GM12891 (cell line): ENCODE results near the gene CD2.

Source experiments
- PAX5 ChIP-seq: IDR thresholded peaks from 2 replicates; pipeline ENCODE4 v1.6.1; 2011; ENCODE audit warnings: low read length, moderate library complexity, mild to moderate bottlenecking; ENCODE audit not compliant: insufficient read depth, severe bottlenecking
- POLR2A ChIP-seq: IDR thresholded peaks from 2 replicates; pipeline ENCODE4 v1.6.1; 2011; ENCODE audit warnings: low read depth, low read length, control low read depth
- POLR2AphosphoS5 ChIP-seq: IDR thresholded peaks from 2 replicates; pipeline ENCODE4 v1.6.1; 2011; ENCODE audit warnings: low read depth, low read length, control low read depth
- POU2F2 ChIP-seq: IDR thresholded peaks from 2 replicates; pipeline ENCODE4 v1.6.1; 2011; ENCODE audit warnings: low read depth, mild to moderate bottlenecking, control low read depth, low read length, moderate library complexity
- SPI1 ChIP-seq: IDR thresholded peaks from 2 replicates; pipeline ENCODE4 v1.6.1; 2011; ENCODE audit warnings: low read depth, low read length, control low read depth
- TAF1 ChIP-seq: IDR thresholded peaks from 2 replicates; pipeline ENCODE4 v1.6.1; 2011; ENCODE audit warnings: low read depth, low read length, control low read depth

DNA sequence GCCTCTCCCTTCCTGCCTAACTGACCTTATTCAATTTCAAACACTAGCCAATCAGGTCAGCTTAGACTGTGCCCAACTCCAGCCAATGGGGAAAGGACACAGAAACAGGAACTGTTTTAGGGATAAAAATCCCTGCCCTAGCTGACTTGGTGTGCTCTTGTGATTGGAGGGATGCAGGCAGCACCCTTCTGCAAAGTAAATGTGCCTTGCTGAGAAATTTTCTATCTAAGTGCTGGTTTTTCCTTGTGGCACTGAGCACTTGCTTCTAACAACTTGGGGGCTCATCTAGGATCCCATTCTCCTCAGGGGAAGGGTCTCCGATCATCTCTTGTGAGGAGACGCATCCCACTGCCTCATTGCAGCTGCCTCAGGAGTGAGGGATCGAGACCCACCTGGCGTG, 10.7 kb upstream of the CD2 start:
- TF ChIP-seq POLR2AphosphoS5 (no peak), POLR2A (no peak), TAF1 (no peak), SPI1 (no peak), POU2F2 (no peak), PAX5 (no peak)
